Hepatocyte (in vitro differentiated cells): ENCODE measurements around the gene TEN1. TPM values are rescaled to one million over a fixed set of nuclear protein-coding genes. Genes with fewer than 3 reads are reported as not detected.

Experiments
- DNase-seq: peaks from one replicate; pipeline ENCODE4 v3.0.0-alpha.2; 2016; ENCODE audit warnings: low spot score
- H2AFZ ChIP-seq: fragments of 200-600 bp; sonication (generic); 2 replicates; pipeline ENCODE4 v1.6.0; 2016; ENCODE audit warnings: antibody characterized with exemption, mild to moderate bottlenecking
- H3K27ac ChIP-seq: fragments of 200-600 bp; sonication (generic); 2 replicates; pipeline ENCODE4 v1.5.1; 2016; ENCODE audit warnings: mild to moderate bottlenecking
- H3K27me3 ChIP-seq: fragments of 200-600 bp; sonication (generic); 2 replicates; pipeline ENCODE4 v1.6.1; 2016
- H3K36me3 ChIP-seq: fragments of 200-600 bp; sonication (generic); replicated peaks from 2 replicates; pipeline ENCODE4 v1.5.1; 2016; ENCODE audit warnings: low read depth; ENCODE audit not compliant: insufficient read depth
- H3K4me1 ChIP-seq: fragments of 200-600 bp; sonication (generic); 2 replicates; pipeline ENCODE4 v1.5.1; 2016; ENCODE audit warnings: mild to moderate bottlenecking, moderate library complexity; ENCODE audit not compliant: insufficient read depth
- H3K4me2 ChIP-seq: fragments of 200-600 bp; sonication (generic); 2 replicates; pipeline ENCODE4 v1.6.0; 2016
- H3K4me3 ChIP-seq: fragments of 200-600 bp; sonication (generic); 2 replicates; pipeline ENCODE4 v1.5.1; 2016; ENCODE audit warnings: mild to moderate bottlenecking
- H3K79me2 ChIP-seq: fragments of 200-600 bp; sonication (generic); 2 replicates; pipeline ENCODE4 v1.6.0; 2017; ENCODE audit warnings: mild to moderate bottlenecking
- H3K9me2 ChIP-seq: fragments of 200-600 bp; sonication (generic); replicated peaks from 2 replicates; pipeline ENCODE4 v1.6.0; 2017; ENCODE audit warnings: mild to moderate bottlenecking; ENCODE audit not compliant: insufficient read depth
- H3K9me3 ChIP-seq: fragments of 200-600 bp; sonication (generic); 2 replicates; pipeline ENCODE4 v1.5.1; 2016; ENCODE audit warnings: low read depth, mild to moderate bottlenecking
- H4K20me1 ChIP-seq: fragments of 200-600 bp; sonication (generic); 2 replicates; pipeline ENCODE4 v1.6.0; 2016; ENCODE audit warnings: mild to moderate bottlenecking; ENCODE audit not compliant: insufficient read depth, poor library complexity, severe bottlenecking
- CTCF ChIP-seq: fragments of 200-600 bp; sonication (generic); IDR thresholded peaks from 2 replicates; pipeline ENCODE4 v1.5.1; 2016; ENCODE audit warnings: antibody characterized with exemption, mild to moderate bottlenecking; ENCODE audit not compliant: poor library complexity
- EZH2 ChIP-seq: fragments of 200-600 bp; sonication (generic); IDR thresholded peaks from 2 replicates; pipeline ENCODE4 v1.6.1; 2016; ENCODE audit warnings: antibody characterized with exemption, mild to moderate bottlenecking, borderline replicate concordance
- EZH2phosphoT487 ChIP-seq: fragments of 200-600 bp; sonication (generic); IDR thresholded peaks from one replicate; pipeline ENCODE4 v1.6.1; 2018; ENCODE audit warnings: antibody characterized with exemption, mild to moderate bottlenecking, low read depth, moderate library complexity; ENCODE audit not compliant: unreplicated experiment, severe bottlenecking
- WGBS: methylation state at CpG from one replicate; pipeline ENCODE4 v1.1.6; 2016; ENCODE audit warnings: low lambda C conversion rate; ENCODE audit errors: missing lambda C conversion rate; 5-methylcytosine and 5-hydroxymethylcytosine counted together
- polyA plus RNA-seq: library from polyadenylated mRNA; unstranded; fragments of >200 nt; fragmentation: Nextera tagmentation; extraction: Ambion mirVana; gene quantifications from 2 replicates; pipeline ENCODE4 v1.2.1, GENCODE V29; 2016
- total RNA-seq: library from RNA; depleted of rRNA; stranded (reverse); fragments of >200 nt; gene quantifications from 2 replicates; pipeline ENCODE4 v1.2.3, GENCODE V29; 2014

The TEN1 gene, protein sequence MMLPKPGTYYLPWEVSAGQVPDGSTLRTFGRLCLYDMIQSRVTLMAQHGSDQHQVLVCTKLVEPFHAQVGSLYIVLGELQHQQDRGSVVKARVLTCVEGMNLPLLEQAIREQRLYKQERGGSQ
- total RNA-seq (13.3 and 22.8 TPM in 2 replicates), polyA plus RNA-seq (29.4 and 29.9 TPM in 2 replicates)

GRCh38 chr17:75978938-75979704, at the start of gene TEN1, which contains the start of gene ACOX1:
Gene TEN1, plus strand, starts transcription at chr17:75979240. Its CDS starts 6,953 bp downstream, at chr17:75986193.
Gene ACOX1, minus strand, starts transcription at chr17:75979166. Its CDS starts 93 bp downstream, at chr17:75979073.
- DNase-seq: peak; percentile 99
- Histone ChIP-seq H3K9me3 (no peaks in the 10 kb centered on the region), H3K27ac (peak within 1 kb of the TSS; percentile 97), H4K20me1 (peaks cover 10% of the 10 kb centered on the region), H3K4me1 (peaks cover 49% of the 10 kb centered on the region), H3K79me2 (peaks cover 58% of the 10 kb centered on the region), H3K4me2 (peak within 1 kb of the TSS; percentile 83), H3K9me2 (no peaks in the 10 kb centered on the region), H2AFZ (peak within 1 kb of the TSS; percentile 31), H3K4me3 (peak within 1 kb of the TSS; percentile 62), H3K36me3 (no peaks in the 10 kb centered on the region), H3K27me3 (no peaks in the 10 kb centered on the region)
- TF ChIP-seq EZH2phosphoT487 (no peak), CTCF (peak; percentile 35)
- WGBS: 2% methylated on average over 60 of the region's 72 CpGs

- Histone ChIP-seq H4K20me1 (no peaks in the 10 kb centered on the region), H3K9me3 (no peaks in the 10 kb centered on the region), H3K79me2 (no peaks in the 10 kb centered on the region), H3K27me3 (no peaks in the 10 kb centered on the region), H2AFZ (no peak overlapping the region), H3K36me3 (no peaks in the 10 kb centered on the region), H3K4me3 (no peak overlapping the region), H3K4me1 (no peaks in the 10 kb centered on the region), H3K9me2 (no peaks in the 10 kb centered on the region), H3K4me2 (no peak overlapping the region), H3K27ac (no peak overlapping the region)
- TF ChIP-seq EZH2phosphoT487: no peak
- no peak for TF ChIP-seq CTCF
- TF ChIP-seq EZH2: no peak
- WGBS: 77% methylated on average over 4 of the region's 4 CpGs
- DNase-seq: no peak
These were observed 48.0 kb upstream of the TEN1 start for GRCh38 chr17:75931062-75931461.

- no peak overlapping the region for H3K27ac ChIP-seq
- WGBS: 86% methylated on average over 5 of the region's 5 CpGs
- H3K9me2 ChIP-seq: no peaks in the 10 kb centered on the region
- TF ChIP-seq CTCF (no peak), EZH2 (no peak), EZH2phosphoT487 (no peak)
- no peaks in the 10 kb centered on the region for H3K27me3 ChIP-seq
- no peak overlapping the region for H3K4me3 ChIP-seq
- no peak for DNase-seq
- H3K4me1 ChIP-seq: no peaks in the 10 kb centered on the region
- no peaks in the 10 kb centered on the region for H3K9me3 ChIP-seq
- no peaks in the 10 kb centered on the region for H4K20me1 ChIP-seq
- H3K36me3 ChIP-seq: no peaks in the 10 kb centered on the region
- no peaks in the 10 kb centered on the region for H3K79me2 ChIP-seq
- no peak overlapping the region for H2AFZ ChIP-seq
- H3K4me2 ChIP-seq: no peak overlapping the region
These were observed 46.2 kb upstream of the TEN1 start for GRCh38 chr17:75932852-75933251.
